Peyer's patch (tissue), 4 donors: ENCODE data around the gene TMEM200B. TPM values are rescaled to one million over a fixed set of nuclear protein-coding genes. Genes with fewer than 3 reads are reported as not detected.

Source experiments
- DNase-seq, 3 donors: peaks; one replicate each; pipeline ENCODE4 v3.0.0-alpha.2; 2017 to 2019
- H3K27ac ChIP-seq, 4 donors: fragments of 200-600 bp; sonication (generic); one replicate each; pipeline ENCODE4 v1.5.1; 2016 to 2019
- H3K27me3 ChIP-seq, 2 donors: fragments of 200-600 bp; sonication (generic); one replicate each; pipeline ENCODE4 v1.5.1; 2019
- H3K36me3 ChIP-seq, 3 donors: fragments of 200-600 bp; sonication (generic); one replicate each; pipeline ENCODE4 v1.5.1; 2016 to 2019
- H3K4me1 ChIP-seq, 4 donors: fragments of 200-600 bp; sonication (generic); one replicate each; pipeline ENCODE4 v1.5.1; 2016 to 2019
- H3K4me3 ChIP-seq, 4 donors: fragments of 200-600 bp; sonication (generic); 1 replicate in 3 of 4; 2 replicates in 1 of 4; pipeline ENCODE4 v1.5.1; 2016 to 2019; ENCODE audit warnings: mild to moderate bottlenecking in 1 of 4
- H3K9me3 ChIP-seq, 4 donors: fragments of 200-600 bp; sonication (generic); one replicate each; pipeline ENCODE4 v1.5.1; 2016 to 2019; ENCODE audit warnings: mild to moderate bottlenecking in 1 of 4
- POLR2A ChIP-seq, 2 donors: fragments of 450-650 bp; IDR thresholded peaks; one replicate each; pipeline ENCODE4 v1.5.1; 2017; ENCODE audit warnings: antibody characterized with exemption in 2 of 2, mild to moderate bottlenecking in 2 of 2, moderate library complexity in 2 of 2
- total RNA-seq, 4 donors: library from RNA; depleted of rRNA; stranded (reverse); fragments of >200 nt; gene quantifications; one replicate each; pipeline ENCODE4 v1.1.0, GENCODE V29; 2016
- TF ChIP-seq, protein P1 (sequence below), 6 experiments: fragments of 450-650 bp in 4 of 6; fragments of 200-600 bp in 2 of 6; sonication (generic) in 1 of 6; IDR thresholded peaks; one replicate each; pipeline ENCODE4 v1.5.1; 2017 to 2019; ENCODE audit warnings: antibody characterized with exemption in 6 of 6, mild to moderate bottlenecking in 3 of 6, moderate library complexity in 1 of 6

TMEM200B gene
- total RNA-seq, 4 donors from 2014 or later, result 2.0 to 2.8 (median 2.3) TPM

DNA sequence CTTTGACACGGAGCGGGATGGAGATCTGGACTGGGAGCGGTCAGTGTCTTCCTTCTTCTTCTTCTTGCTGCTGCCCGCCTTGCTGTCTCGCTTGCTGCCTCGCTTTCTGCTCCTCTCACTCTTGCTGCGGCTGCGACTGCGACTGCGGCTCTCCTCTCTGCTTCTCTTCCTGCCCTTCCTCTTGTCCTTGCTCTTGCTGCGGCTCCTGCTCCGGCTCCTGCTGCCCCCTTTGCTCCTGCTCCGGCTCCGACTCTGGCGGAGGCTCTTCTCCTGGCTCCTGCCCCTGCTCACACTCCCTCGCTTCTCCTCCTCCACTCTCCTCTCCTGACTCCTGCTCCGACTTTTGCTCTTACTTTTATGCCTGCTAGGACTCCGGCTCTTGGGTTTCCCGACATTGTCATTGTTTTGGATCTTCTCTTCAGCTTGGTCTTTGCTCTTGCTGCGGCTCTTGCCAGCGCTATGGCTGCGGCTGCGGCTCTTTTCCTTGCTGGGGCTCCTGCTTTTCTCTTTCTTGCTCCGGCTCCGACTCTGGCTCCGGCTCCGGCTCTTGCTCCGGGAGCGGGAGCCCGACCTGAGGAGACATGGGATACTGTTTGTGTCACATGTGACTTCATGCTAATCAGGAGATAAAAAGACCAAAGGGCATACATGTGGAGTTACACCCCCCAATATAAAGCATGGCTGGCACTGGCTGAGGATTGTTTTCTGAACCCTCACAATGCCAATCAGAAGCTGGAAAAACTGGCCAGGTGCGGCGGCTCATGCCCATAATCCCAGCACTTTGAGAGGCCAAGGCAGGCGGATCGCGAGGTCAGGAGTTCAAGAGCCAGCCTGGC, 25.2 kb upstream of the TMEM200B start:
- DNase-seq, result no peak
- no peak overlapping the region for H3K27ac ChIP-seq
- no peak overlapping the region for H3K4me3 ChIP-seq
- H3K4me1 ChIP-seq, result peaks cover 0 to 10% (median 0%) of the 10 kb centered on the region in 4 donors
- TF ChIP-seq, protein P1, sequence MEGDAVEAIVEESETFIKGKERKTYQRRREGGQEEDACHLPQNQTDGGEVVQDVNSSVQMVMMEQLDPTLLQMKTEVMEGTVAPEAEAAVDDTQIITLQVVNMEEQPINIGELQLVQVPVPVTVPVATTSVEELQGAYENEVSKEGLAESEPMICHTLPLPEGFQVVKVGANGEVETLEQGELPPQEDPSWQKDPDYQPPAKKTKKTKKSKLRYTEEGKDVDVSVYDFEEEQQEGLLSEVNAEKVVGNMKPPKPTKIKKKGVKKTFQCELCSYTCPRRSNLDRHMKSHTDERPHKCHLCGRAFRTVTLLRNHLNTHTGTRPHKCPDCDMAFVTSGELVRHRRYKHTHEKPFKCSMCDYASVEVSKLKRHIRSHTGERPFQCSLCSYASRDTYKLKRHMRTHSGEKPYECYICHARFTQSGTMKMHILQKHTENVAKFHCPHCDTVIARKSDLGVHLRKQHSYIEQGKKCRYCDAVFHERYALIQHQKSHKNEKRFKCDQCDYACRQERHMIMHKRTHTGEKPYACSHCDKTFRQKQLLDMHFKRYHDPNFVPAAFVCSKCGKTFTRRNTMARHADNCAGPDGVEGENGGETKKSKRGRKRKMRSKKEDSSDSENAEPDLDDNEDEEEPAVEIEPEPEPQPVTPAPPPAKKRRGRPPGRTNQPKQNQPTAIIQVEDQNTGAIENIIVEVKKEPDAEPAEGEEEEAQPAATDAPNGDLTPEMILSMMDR (IDR thresholded peaks at IDR 0.05), result no peak
- TF ChIP-seq POLR2A (IDR thresholded peaks at IDR 0.05), result no peak
- no peaks in the 10 kb centered on the region for H3K9me3 ChIP-seq
- H3K36me3 ChIP-seq, result peaks cover 0 to 83% (median 0%) of the 10 kb centered on the region in 3 donors
- no peaks in the 10 kb centered on the region for H3K27me3 ChIP-seq

DNA sequence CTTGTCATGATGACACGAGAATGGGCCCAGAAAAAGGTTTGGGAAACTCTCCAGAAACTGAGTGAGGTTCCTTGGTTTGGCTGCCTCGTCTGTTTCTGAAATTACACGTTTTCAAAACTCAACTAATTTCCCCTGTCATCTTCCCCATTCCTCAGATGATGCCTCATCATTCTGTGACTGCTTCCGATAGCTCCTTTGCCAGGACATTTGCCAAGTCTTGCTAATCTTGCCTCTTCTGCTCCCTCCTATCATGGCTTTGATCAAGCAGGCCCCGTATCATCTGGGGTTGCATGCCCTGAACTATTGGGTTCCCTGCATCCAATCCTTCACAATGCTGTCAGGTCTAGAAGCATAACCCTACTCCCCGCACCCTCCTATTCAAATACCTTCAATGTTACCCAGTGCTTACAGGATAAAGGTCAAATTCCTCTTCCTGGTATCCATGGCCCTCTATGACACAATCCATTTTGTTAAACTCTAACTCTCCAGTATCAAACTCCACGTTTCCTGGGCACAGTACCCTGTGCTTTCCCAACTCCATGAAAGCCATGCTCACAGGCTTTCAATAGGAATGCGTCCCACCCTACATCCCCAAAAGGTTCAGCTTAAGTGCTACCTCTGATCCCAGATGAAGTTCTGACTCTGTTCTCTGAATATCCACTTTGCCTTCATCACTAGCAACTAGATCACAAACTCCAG, 22.2 kb upstream of the TMEM200B start:
- H3K4me1 ChIP-seq, result peaks cover 0 to 10% (median 0%) of the 10 kb centered on the region in 4 donors
- no peaks in the 10 kb centered on the region for H3K9me3 ChIP-seq
- H3K4me3 ChIP-seq, result no peak overlapping the region
- H3K36me3 ChIP-seq, result peaks cover 0 to 60% (median 0%) of the 10 kb centered on the region in 3 donors
- no peak for DNase-seq
- no peaks in the 10 kb centered on the region for H3K27me3 ChIP-seq
- peak overlapping the region in 2 of 4 donors; percentile 43 to 71 for H3K27ac ChIP-seq
- TF ChIP-seq POLR2A (IDR thresholded peaks at IDR 0.05), result no peak
- TF ChIP-seq, protein P1 (IDR thresholded peaks at IDR 0.05), result no peak

DNA sequence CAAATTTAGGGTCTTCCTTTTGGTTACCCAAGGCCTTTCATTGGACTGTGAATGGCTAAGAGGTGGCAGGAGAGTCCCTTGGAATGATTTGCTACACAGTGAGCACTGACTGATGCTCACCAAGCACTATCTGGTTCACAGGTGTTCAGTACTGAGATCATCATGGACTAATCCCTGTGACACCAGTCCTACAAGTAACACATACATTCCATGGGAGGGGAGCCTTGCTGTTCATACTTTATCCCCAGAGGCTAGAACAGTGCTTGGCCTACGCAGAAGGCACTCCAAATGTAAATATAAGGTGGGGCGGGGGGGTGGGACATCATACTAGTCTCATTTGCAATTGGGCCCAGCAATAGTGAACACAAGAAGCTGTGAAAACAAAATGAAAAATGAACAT, 20.5 kb upstream of the TMEM200B start:
- H3K27ac ChIP-seq, result no peak overlapping the region
- no peaks in the 10 kb centered on the region for H3K27me3 ChIP-seq
- H3K4me3 ChIP-seq, result no peak overlapping the region
- TF ChIP-seq POLR2A (IDR thresholded peaks at IDR 0.05), result no peak
- TF ChIP-seq, protein P1 (IDR thresholded peaks at IDR 0.05), result no peak
- no peak for DNase-seq
- peaks cover 0 to 10% (median 0%) of the 10 kb centered on the region in 4 donors for H3K4me1 ChIP-seq
- H3K9me3 ChIP-seq, result no peaks in the 10 kb centered on the region
- peaks cover 0 to 43% (median 0%) of the 10 kb centered on the region in 3 donors for H3K36me3 ChIP-seq

DNA sequence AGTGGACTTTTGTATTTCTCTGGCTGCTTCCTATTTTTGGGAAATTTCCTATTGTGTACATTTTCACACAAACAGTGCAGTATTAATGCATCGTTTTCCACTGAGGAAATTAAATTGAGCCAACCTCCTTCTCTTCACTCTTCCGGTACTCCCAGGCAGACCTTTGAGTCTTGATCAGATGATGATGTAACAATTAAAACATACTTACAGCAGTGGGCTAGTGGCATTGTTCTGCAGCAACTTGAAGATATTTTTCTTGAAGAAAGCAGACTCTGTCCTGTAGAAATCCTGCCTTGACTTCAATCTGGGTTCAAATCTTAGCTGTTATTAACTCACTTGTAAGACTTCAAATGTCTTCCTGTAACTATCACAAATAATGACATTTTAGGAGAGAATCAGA, 19.0 kb upstream of the TMEM200B start:
- Histone ChIP-seq H3K27me3 (no peaks in the 10 kb centered on the region), H3K4me1 (peaks cover 0 to 10% (median 0%) of the 10 kb centered on the region in 4 donors), H3K4me3 (no peak overlapping the region), H3K9me3 (no peaks in the 10 kb centered on the region), H3K36me3 (peaks cover 0 to 28% (median 0%) of the 10 kb centered on the region in 3 donors), H3K27ac (no peak overlapping the region)
- TF ChIP-seq, protein P1 (IDR thresholded peaks at IDR 0.05), result no peak
- TF ChIP-seq POLR2A (IDR thresholded peaks at IDR 0.05), result no peak
- no peak for DNase-seq

DNA sequence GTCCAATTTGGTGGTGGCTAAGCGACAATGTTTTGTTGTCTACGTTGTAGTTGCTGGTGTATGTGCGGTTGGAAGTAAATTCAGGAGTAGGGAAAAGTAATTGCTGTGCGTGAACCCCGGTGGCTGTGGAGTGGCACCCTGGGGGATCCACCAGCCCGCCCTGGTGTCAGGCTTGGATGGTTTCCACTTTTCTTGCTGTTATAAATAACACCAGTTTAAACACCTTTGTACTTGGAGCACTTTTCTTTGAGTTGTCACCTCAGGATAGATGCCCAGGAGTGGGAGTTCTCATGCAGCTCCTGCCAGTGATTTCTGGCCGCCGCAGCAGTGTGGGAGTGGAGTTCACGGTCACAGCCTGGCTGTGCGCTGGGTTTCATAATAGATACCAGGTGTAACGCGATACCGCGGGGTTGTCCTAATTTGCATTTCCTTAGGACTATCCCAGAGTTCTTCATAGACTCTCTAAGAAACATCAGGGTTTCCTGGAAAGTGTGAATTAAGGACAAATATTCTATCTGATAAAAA, 12.8 kb upstream of the TMEM200B start:
- no peak overlapping the region for H3K27ac ChIP-seq
- H3K4me1 ChIP-seq, result no peaks in the 10 kb centered on the region
- H3K9me3 ChIP-seq, result no peaks in the 10 kb centered on the region
- no peaks in the 10 kb centered on the region for H3K36me3 ChIP-seq
- no peak overlapping the region for H3K4me3 ChIP-seq
- H3K27me3 ChIP-seq, result no peaks in the 10 kb centered on the region
- DNase-seq, result no peak
- TF ChIP-seq, protein P1 (IDR thresholded peaks at IDR 0.05), result no peak
- no peak for TF ChIP-seq POLR2A (IDR thresholded peaks at IDR 0.05)
